Activated T-helper 1 cell treated with anti-CD3 and anti-CD28 coated beads, Interleukin-12 subunit alpha, Interleukin-12 subunit beta, Interleukin-2, Interleukin-4 antibody, amounts not matched to agents 30 ng/mL and 10 ng/mL and 1 ng/mL, durations not matched to agents 14 hours and 24 hours and 36 hours (primary cell): ENCODE results near the gene IGSF6. TPM values are rescaled to one million over a fixed set of nuclear protein-coding genes. Genes with fewer than 3 reads are reported as not detected.
"Not testable (repeated sequence)": the region's sequence is repeated elsewhere in the genome, so short reads cannot be mapped to it uniquely, and the experiment has no call there.

Experiments used
- DNase-seq: peaks from one replicate; pipeline ENCODE4 v3.0.0; 2021; ENCODE audit warnings: low spot score
- H3K27ac Mint-ChIP-seq: one replicate; pipeline ENCODE4 v1.8.0; 2021; ENCODE audit warnings: mild to moderate bottlenecking, mixed read lengths
- H3K27me3 Mint-ChIP-seq: one replicate; pipeline ENCODE4 v1.8.0; 2022; ENCODE audit warnings: mild to moderate bottlenecking, moderate library complexity, mixed read lengths; ENCODE audit not compliant: insufficient read depth
- H3K36me3 Mint-ChIP-seq: one replicate; pipeline ENCODE4 v1.8.0; 2021; ENCODE audit warnings: low read depth, mixed read lengths
- H3K4me1 Mint-ChIP-seq: one replicate; pipeline ENCODE4 v1.8.0; 2021; ENCODE audit warnings: low read depth, mixed read lengths
- H3K4me3 Mint-ChIP-seq: one replicate; pipeline ENCODE4 v1.8.0; 2021; ENCODE audit warnings: mild to moderate bottlenecking, moderate library complexity, mixed read lengths
- H3K9me3 Mint-ChIP-seq: one replicate; pipeline ENCODE4 v1.8.0; 2021; ENCODE audit warnings: mixed read lengths
- intact Hi-C: fragments of 100-400 bp; cut with micrococcal nuclease; formaldehyde crosslinking; loops from one replicate; pipeline ENCODE4 v1.15.1; 2024
- total RNA-seq: library from RNA; stranded (reverse); gene quantifications from 2 replicates; pipeline ENCODE4 v1.2.3, GENCODE V29; 2022

The IGSF6 gene
- total RNA-seq, 1 donor from 2014 or later: not detected

GRCh38 chr16:21618281-21618680, 34.1 kb downstream of the IGSF6 start:
- H3K27me3 Mint-ChIP-seq: no peaks in the 10 kb centered on the region
- H3K36me3 Mint-ChIP-seq: peaks cover 18% of the 10 kb centered on the region
- peaks cover 28% of the 10 kb centered on the region for H3K4me1 Mint-ChIP-seq
- no peak for DNase-seq
- no peak overlapping the region for H3K4me3 Mint-ChIP-seq
- no peaks in the 10 kb centered on the region for H3K9me3 Mint-ChIP-seq
- H3K27ac Mint-ChIP-seq: no peak overlapping the region
- intact Hi-C loops: no loop called here

GRCh38 chr16:21617607-21618006, 34.8 kb downstream of the IGSF6 start:
- no peak overlapping the region for H3K4me3 Mint-ChIP-seq
- no peaks in the 10 kb centered on the region for H3K9me3 Mint-ChIP-seq
- H3K27ac Mint-ChIP-seq: no peak overlapping the region
- DNase-seq: no peak
- H3K36me3 Mint-ChIP-seq: peaks cover 21% of the 10 kb centered on the region
- H3K27me3 Mint-ChIP-seq: no peaks in the 10 kb centered on the region
- H3K4me1 Mint-ChIP-seq: peaks cover 28% of the 10 kb centered on the region
- intact Hi-C loops: no loop called here

DNA sequence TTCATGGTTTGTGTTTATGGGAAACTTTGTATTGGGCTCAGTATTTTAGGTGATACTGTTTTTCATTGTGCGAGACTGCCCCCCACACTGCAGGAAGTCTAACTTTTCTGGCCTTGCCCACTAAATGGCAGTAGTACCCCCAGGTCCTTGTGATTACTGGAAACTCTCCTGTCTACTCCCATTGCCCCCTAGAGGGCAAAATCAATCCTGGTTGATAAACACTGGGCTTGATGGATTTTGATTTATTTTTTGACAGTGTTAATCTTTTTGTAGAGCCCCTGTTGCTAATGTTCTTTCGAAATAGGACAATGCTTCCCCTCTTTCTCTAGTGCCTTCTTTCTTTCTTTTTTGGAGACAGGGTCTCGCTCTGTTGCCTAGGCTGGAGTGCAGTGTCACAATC, 37.5 kb downstream of the IGSF6 start:
- no peak for DNase-seq
- H3K9me3 Mint-ChIP-seq: no peaks in the 10 kb centered on the region
- H3K27me3 Mint-ChIP-seq: no peaks in the 10 kb centered on the region
- H3K36me3 Mint-ChIP-seq: peaks cover 20% of the 10 kb centered on the region
- H3K4me1 Mint-ChIP-seq: peaks cover 38% of the 10 kb centered on the region
- intact Hi-C loops: no loop called here
- H3K4me3 Mint-ChIP-seq: no peak overlapping the region
- H3K27ac Mint-ChIP-seq: no peak overlapping the region

DNA sequence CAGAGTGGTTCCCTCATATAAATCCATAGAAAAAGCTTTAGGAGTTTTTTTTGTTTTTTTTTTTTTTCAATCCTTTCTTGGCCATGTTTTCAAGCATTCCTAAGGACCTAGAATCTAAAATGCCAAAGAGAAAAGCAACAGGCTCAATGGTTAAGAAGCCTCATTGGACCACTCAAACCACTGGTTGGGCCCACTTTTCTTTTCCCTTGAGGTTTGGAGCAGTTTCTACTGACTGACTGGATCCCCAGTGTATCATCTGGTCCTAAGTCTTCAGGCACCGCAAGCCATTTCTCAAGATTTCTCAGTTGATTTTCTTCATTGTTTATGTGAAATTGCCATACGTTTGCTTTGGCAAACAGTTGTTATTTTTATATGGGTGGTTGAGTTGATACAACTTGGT, 38.6 kb downstream of the IGSF6 start:
- H3K9me3 Mint-ChIP-seq: no peaks in the 10 kb centered on the region
- no peaks in the 10 kb centered on the region for H3K27me3 Mint-ChIP-seq
- H3K27ac Mint-ChIP-seq: no peak overlapping the region
- H3K4me1 Mint-ChIP-seq: peaks cover 39% of the 10 kb centered on the region
- peaks cover 16% of the 10 kb centered on the region for H3K36me3 Mint-ChIP-seq
- intact Hi-C loops: no loop called here
- H3K4me3 Mint-ChIP-seq: no peak overlapping the region
- DNase-seq: no peak

DNA sequence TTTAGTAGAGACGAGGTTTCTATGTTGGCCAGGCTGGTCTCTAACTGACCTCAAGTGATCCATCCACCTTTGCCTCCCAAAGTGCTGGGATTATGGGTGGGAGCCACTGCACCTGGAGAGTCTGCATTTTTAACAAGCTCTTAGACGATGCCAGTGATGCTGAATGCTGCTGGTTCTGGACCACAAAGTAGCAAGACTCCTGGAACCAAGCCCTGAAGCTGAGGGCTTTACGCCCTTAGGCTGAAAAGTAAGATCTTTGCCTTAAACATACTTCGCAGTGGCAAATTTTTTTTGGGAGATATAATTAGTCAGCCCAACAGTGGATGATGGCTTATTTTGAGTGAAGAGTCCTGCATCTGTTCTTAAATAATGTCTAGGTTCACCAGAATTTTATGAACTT, 39.0 kb downstream of the IGSF6 start:
- H3K27ac Mint-ChIP-seq: no peak overlapping the region
- no peak overlapping the region for H3K4me3 Mint-ChIP-seq
- intact Hi-C loops: no loop called here
- no peaks in the 10 kb centered on the region for H3K27me3 Mint-ChIP-seq
- no peaks in the 10 kb centered on the region for H3K9me3 Mint-ChIP-seq
- peaks cover 43% of the 10 kb centered on the region for H3K4me1 Mint-ChIP-seq
- no peak for DNase-seq
- peaks cover 16% of the 10 kb centered on the region for H3K36me3 Mint-ChIP-seq

- DNase-seq: no peak
- intact Hi-C loops: no loop called here
- no peaks in the 10 kb centered on the region for H3K9me3 Mint-ChIP-seq
- H3K36me3 Mint-ChIP-seq: peaks cover 10% of the 10 kb centered on the region
- H3K27ac Mint-ChIP-seq: no peak overlapping the region
- H3K4me1 Mint-ChIP-seq: peaks cover 53% of the 10 kb centered on the region
- no peaks in the 10 kb centered on the region for H3K27me3 Mint-ChIP-seq
- H3K4me3 Mint-ChIP-seq: no peak overlapping the region
These were observed 40.6 kb downstream of the IGSF6 start for GRCh38 chr16:21611556-21612384.

- DNase-seq: no peak
- H3K27me3 Mint-ChIP-seq: no peaks in the 10 kb centered on the region
- peaks cover 6% of the 10 kb centered on the region for H3K36me3 Mint-ChIP-seq
- peaks cover 47% of the 10 kb centered on the region for H3K4me1 Mint-ChIP-seq
- H3K9me3 Mint-ChIP-seq: no peaks in the 10 kb centered on the region
- H3K27ac Mint-ChIP-seq: no peak overlapping the region
- intact Hi-C loops: no loop called here
- no peak overlapping the region for H3K4me3 Mint-ChIP-seq
These were observed 41.2 kb downstream of the IGSF6 start for GRCh38 chr16:21611198-21611555.

GRCh38 chr16:21610766-21611165, 41.6 kb downstream of the IGSF6 start:
- no peak overlapping the region for H3K4me3 Mint-ChIP-seq
- intact Hi-C loops: no loop called here
- H3K36me3 Mint-ChIP-seq: peaks cover 6% of the 10 kb centered on the region
- no peak overlapping the region for H3K27ac Mint-ChIP-seq
- H3K27me3 Mint-ChIP-seq: no peaks in the 10 kb centered on the region
- H3K4me1 Mint-ChIP-seq: peaks cover 43% of the 10 kb centered on the region
- no peaks in the 10 kb centered on the region for H3K9me3 Mint-ChIP-seq
- DNase-seq: no peak

GRCh38 chr16:21610006-21610544, 42.3 kb downstream of the IGSF6 start:
- intact Hi-C loops: no loop called here
- DNase-seq: no peak
- Mint-ChIP-seq H3K4me3 (no peak overlapping the region), H3K9me3 (no peaks in the 10 kb centered on the region), H3K27me3 (no peaks in the 10 kb centered on the region), H3K27ac (no peak overlapping the region), H3K36me3 (peaks cover 6% of the 10 kb centered on the region), H3K4me1 (peaks cover 39% of the 10 kb centered on the region)

DNA sequence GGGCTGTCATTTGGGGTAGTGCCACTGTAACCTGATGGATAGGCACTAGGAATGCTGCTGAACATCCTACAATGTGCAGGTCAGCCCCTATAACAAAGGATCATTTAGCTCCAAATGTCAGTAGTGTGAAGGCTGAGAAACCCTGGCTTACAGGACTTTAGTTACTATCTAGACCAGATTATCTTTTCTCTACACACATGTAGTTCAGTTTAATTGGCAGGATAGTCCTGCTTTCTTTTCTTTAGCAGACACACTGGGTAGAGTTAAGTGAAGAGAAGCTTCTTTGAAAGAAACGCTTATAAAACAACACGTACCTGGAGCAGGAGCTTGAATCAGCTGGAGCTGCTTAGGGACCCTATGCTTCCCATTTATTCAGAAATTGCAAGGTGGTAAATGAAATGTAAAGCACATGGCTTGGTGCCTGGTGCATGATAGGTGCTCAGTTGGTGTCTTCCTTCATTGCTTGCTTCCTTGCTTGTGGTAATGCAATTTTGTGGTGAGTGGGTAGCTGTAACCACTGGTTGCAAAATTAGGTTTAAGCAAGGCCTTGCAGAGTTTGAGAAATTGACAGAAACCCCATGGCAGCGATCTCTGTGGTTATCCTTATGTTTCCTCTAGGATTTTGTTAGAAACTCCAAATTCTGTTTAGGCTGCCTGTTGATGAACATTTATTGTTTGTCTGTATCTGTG, 43.6 kb downstream of the IGSF6 start:
- Mint-ChIP-seq H3K4me3 (peak overlapping the region; percentile 33), H3K27me3 (no peaks in the 10 kb centered on the region), H3K27ac (no peak overlapping the region), H3K9me3 (no peaks in the 10 kb centered on the region), H3K4me1 (peaks cover 50% of the 10 kb centered on the region), H3K36me3 (peaks cover 2% of the 10 kb centered on the region)
- peak; percentile 17 for DNase-seq
- intact Hi-C loops: loop anchor here (2.0 kb wide), 1 partner anchor 18 kb away; no protein-coding TSS in a partner anchor

DNA sequence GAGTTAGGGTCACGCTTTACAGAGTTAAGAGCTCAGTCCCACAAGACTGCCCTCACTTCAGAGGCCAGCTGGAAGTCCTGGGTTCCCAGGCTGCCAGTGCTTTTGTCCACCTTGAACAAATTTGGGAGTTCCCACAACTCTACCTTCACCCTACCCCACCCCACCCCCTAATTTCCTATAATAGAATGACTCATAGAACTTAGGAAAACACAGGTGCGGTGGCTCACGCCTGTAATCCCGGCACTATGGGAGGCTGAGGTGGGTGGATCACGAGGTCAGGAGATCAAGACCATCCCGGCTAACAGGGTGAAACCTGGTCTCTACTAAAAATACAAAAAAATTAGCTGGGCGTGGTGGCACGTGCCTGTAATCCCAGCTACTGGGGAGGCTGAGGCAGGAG, 46.6 kb downstream of the IGSF6 start:
- H3K4me3 Mint-ChIP-seq, H3K27me3 Mint-ChIP-seq, H3K27ac Mint-ChIP-seq, intact Hi-C loops, H3K36me3 Mint-ChIP-seq, H3K9me3 Mint-ChIP-seq, DNase-seq: not testable (repeated sequence)
- peaks cover 61% of the 10 kb centered on the region for H3K4me1 Mint-ChIP-seq

DNA sequence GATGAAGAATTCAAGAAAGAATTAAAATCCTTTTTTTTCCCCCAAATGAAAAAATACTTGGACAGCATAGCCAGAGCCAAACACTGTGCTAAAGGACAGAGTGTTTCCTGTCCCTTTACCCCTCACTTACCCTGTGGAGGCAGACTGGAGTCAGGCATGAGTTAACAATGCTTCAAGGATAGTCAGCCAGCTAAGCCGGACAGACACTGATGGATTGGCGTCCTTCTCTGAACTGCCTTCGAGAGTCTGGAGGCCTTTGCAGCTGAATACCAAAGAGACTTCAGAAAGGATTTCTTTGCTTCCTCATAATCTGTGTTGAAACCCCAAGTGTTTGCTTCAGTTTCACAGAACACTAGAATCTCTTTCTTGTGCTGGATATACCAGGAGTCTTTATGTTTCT, 48.5 kb downstream of the IGSF6 start:
- DNase-seq: no peak
- no peaks in the 10 kb centered on the region for H3K27me3 Mint-ChIP-seq
- peaks cover 60% of the 10 kb centered on the region for H3K4me1 Mint-ChIP-seq
- no peak overlapping the region for H3K27ac Mint-ChIP-seq
- intact Hi-C loops: no loop called here
- no peaks in the 10 kb centered on the region for H3K9me3 Mint-ChIP-seq
- peaks cover 4% of the 10 kb centered on the region for H3K36me3 Mint-ChIP-seq
- no peak overlapping the region for H3K4me3 Mint-ChIP-seq

- DNase-seq: no peak
- H3K4me1 Mint-ChIP-seq: peaks cover 57% of the 10 kb centered on the region
These were observed 49.6 kb downstream of the IGSF6 start for GRCh38 chr16:21602785-21603184.

More at GRCh38 chr16:21602785-21603184, 49.6 kb downstream of the IGSF6 start:
- no peaks in the 10 kb centered on the region for H3K9me3 Mint-ChIP-seq
- peaks cover 6% of the 10 kb centered on the region for H3K36me3 Mint-ChIP-seq
- H3K4me3 Mint-ChIP-seq: no peak overlapping the region
- H3K27ac Mint-ChIP-seq: no peak overlapping the region
- intact Hi-C loops: no loop called here
- no peaks in the 10 kb centered on the region for H3K27me3 Mint-ChIP-seq
